Ovary (tissue), 9 donors: ENCODE data around the gene SPOCK1. TPM values are rescaled to one million over a fixed set of nuclear protein-coding genes. Genes with fewer than 3 reads are reported as not detected.

Experiments used
- DNase-seq, 5 donors: peaks; one replicate each; pipeline ENCODE4 v3.0.0-alpha.2; 2019 to 2020
- H3K27ac ChIP-seq, 2 donors: fragments of 200-600 bp; one replicate each; pipeline versions ENCODE4 v1.5.1 to v1.8.0; 2019 to 2022
- H3K27me3 ChIP-seq: fragments of 200-600 bp; one replicate; pipeline ENCODE4 v1.8.0; 2022
- H3K36me3 ChIP-seq: fragments of 200-600 bp; sonication (generic); one replicate; pipeline ENCODE4 v1.5.1; 2019
- H3K4me1 ChIP-seq: one replicate; pipeline ENCODE4 v1.8.1; 2013; ENCODE audit warnings: mild to moderate bottlenecking, moderate library complexity; ENCODE audit not compliant: insufficient read depth
- H3K4me3 ChIP-seq: fragments of 200-600 bp; sonication (generic); one replicate; pipeline ENCODE4 v1.5.1; 2017
- H3K9me3 ChIP-seq, 2 donors: fragments of 200-600 bp in 1 of 2; sonication (generic) in 1 of 2; one replicate each; pipeline versions ENCODE4 v1.5.1 to v1.8.1; 2013 to 2019; ENCODE audit warnings: mild to moderate bottlenecking in 1 of 2, moderate library complexity in 1 of 2
- EP300 ChIP-seq: sonication (generic); formaldehyde crosslinking; IDR thresholded peaks from one replicate; pipeline ENCODE4 v1.6.1; 2017; ENCODE audit warnings: antibody characterized with exemption
- POLR2A ChIP-seq: fragments of 450-650 bp; IDR thresholded peaks from one replicate; pipeline ENCODE4 v1.6.1; 2017; ENCODE audit warnings: antibody characterized with exemption, mild to moderate bottlenecking, moderate library complexity
- WGBS, 3 donors: extraction: QIAGEN DNeasy Blood & Tissue Kit in 1 of 3; methylation state at CpG; one replicate each; pipeline versions ENCODE4 v1.1.5 to v1.1.7; 2013 to 2017; 5-methylcytosine and 5-hydroxymethylcytosine counted together
- intact Hi-C, 4 donors: fragments of 100-400 bp; cut with DNase I; formaldehyde crosslinking; loops; one replicate each; pipeline versions ENCODE4 v1.11.0 to v1.15.1; 2022 to 2023
- polyA plus RNA-seq, 2 donors: library from polyadenylated mRNA; stranded (reverse); fragments of 200-250 nt in 1 of 2; fragments of 350-450 nt in 1 of 2; fragmentation: Illumina TruSeq in 1 of 2; extraction: RNeasy Lipid Tissue Mini Kit (QIAGEN cat#74804) in 1 of 2; gene quantifications; one replicate each; pipeline ENCODE4 v1.2.3, GENCODE V29; 2013 to 2014
- total RNA-seq, 7 donors: library from RNA; depleted of rRNA in 2 of 7; stranded (reverse); fragments of >200 nt in 2 of 7; fragmentation: NEBNext Ultra II Directional in 3 of 7; extraction: Animal tissue kit (Norgen Biotek cat#: 25700) in 3 of 7; gene quantifications; one replicate each; pipeline versions ENCODE4 v1.1.0 to v1.2.4, GENCODE V29; 2016 to 2023
- TF ChIP-seq, protein P1 (sequence below), 3 donors: fragments of 450-650 bp in 2 of 3; fragments of 200-600 bp in 1 of 3; IDR thresholded peaks; one replicate each; pipeline versions ENCODE4 v1.5.1 to v1.8.0; 2016 to 2022; ENCODE audit warnings: antibody characterized with exemption in 3 of 3, mild to moderate bottlenecking in 1 of 3
- donor health status: DM: no; HTN: no; CAD: no; lungs with moderate emphysema.
- donor health status: DM: no; HTN: no; CAD: no.
- donor health status: Bipolar disorder and iron deficiency.
- donor health status: DM: yes; HTN: yes; CAD: no.
- donor health status: DM: no; HTN: no; CAD: no.
- donor health status: DM: yes; HTN: yes; CAD: no.

Gene SPOCK1
- total and polyA plus RNA-seq, 9 donors, result 1.3 to 42.6 (median 10.8) TPM

DNA sequence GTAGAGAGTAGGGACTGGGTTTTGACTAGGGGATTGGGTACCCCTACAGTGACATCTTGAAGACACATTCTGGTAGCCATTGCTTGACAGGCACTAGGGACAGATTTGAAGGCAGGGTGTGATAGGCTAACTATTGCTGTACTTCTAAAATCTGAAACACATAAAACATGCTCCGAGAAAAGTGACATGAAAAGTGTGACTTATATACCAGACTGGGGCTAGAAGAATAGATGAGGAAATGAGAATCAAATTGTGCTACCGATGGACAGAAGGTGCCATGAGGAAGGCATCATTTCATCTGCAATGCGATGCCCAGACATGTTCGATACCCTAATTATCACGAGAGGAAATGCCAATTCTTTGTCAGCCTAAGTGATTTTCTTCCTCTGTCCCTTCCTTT lies 475.8 kb downstream of the SPOCK1 start:
- Histone ChIP-seq H3K9me3 (no peaks in the 10 kb centered on the region), H3K4me1 (no peaks in the 10 kb centered on the region), H3K27ac (no peak overlapping the region), H3K36me3 (no peaks in the 10 kb centered on the region), H3K27me3 (no peaks in the 10 kb centered on the region), H3K4me3 (no peak overlapping the region)
- 90 to 93% (median 90%) methylated on average over 5 of the region's 5 CpGs for WGBS, 3 donors
- TF ChIP-seq POLR2A (no peak), EP300 (no peak)
- TF ChIP-seq, protein P1, sequence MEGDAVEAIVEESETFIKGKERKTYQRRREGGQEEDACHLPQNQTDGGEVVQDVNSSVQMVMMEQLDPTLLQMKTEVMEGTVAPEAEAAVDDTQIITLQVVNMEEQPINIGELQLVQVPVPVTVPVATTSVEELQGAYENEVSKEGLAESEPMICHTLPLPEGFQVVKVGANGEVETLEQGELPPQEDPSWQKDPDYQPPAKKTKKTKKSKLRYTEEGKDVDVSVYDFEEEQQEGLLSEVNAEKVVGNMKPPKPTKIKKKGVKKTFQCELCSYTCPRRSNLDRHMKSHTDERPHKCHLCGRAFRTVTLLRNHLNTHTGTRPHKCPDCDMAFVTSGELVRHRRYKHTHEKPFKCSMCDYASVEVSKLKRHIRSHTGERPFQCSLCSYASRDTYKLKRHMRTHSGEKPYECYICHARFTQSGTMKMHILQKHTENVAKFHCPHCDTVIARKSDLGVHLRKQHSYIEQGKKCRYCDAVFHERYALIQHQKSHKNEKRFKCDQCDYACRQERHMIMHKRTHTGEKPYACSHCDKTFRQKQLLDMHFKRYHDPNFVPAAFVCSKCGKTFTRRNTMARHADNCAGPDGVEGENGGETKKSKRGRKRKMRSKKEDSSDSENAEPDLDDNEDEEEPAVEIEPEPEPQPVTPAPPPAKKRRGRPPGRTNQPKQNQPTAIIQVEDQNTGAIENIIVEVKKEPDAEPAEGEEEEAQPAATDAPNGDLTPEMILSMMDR (IDR thresholded peaks at IDR 0.05), result no peak
- intact Hi-C loops, result no loop called here
- no peak for DNase-seq

DNA sequence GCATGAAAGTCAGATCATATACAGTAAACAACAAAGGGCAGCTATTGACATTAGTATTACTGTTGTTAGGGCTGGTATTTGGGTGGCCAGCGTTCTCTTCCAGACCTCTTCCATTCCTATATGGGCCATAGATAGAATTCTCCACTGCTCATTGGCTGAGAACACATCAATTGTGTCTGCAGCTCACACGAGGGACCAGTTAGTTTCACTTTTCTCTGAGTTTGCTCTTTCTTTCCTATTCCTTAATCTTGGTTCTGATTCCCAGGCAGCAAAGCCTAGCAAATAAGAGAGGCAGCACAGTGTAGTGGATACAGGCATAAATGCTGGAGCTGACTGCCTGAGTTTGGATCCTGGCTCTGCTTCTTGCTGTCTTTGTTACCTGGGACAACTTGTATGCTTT lies 476.4 kb downstream of the SPOCK1 start:
- no peaks in the 10 kb centered on the region for H3K36me3 ChIP-seq
- H3K9me3 ChIP-seq, result no peaks in the 10 kb centered on the region
- H3K4me3 ChIP-seq, result no peak overlapping the region
- no peaks in the 10 kb centered on the region for H3K4me1 ChIP-seq
- H3K27ac ChIP-seq, result no peak overlapping the region
- 31 to 45% (median 31%) methylated on average over 2 of the region's 2 CpGs for WGBS, 3 donors
- DNase-seq, result no peak
- TF ChIP-seq, protein P1 (IDR thresholded peaks at IDR 0.05), result no peak
- no peak for TF ChIP-seq EP300
- no peak for TF ChIP-seq POLR2A
- intact Hi-C loops, result no loop called here
- H3K27me3 ChIP-seq, result no peaks in the 10 kb centered on the region

DNA sequence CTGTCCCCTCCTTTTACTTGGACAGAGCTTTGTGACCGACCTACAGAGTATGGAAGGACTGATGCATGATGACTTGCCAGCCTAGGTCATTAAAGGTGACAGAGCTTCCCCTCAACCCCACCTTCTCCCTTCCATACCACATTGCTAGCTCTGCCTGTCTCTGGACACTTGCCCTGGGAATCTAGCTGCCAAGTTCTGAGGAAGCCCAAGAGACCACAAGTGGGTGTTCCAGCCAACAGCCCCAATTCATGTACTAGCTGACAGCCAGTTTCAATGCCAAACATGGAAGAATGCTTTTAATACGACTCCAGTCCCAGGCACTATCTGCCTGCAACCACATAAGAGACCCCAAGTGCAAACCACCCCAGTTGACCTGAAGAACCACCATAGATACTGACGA lies 477.1 kb downstream of the SPOCK1 start:
- intact Hi-C loops, result no loop called here
- peak in 1 of 5 donors; percentile 45 for DNase-seq
- Histone ChIP-seq H3K4me3 (no peak overlapping the region), H3K27me3 (no peaks in the 10 kb centered on the region), H3K4me1 (no peaks in the 10 kb centered on the region), H3K36me3 (no peaks in the 10 kb centered on the region), H3K27ac (no peak overlapping the region), H3K9me3 (no peaks in the 10 kb centered on the region)
- WGBS, 3 donors, result 45 to 61% (median 48%) methylated on average over 3 of the region's 3 CpGs
- TF ChIP-seq, protein P1 (IDR thresholded peaks at IDR 0.05), result no peak
- no peak for TF ChIP-seq EP300
- no peak for TF ChIP-seq POLR2A

DNA sequence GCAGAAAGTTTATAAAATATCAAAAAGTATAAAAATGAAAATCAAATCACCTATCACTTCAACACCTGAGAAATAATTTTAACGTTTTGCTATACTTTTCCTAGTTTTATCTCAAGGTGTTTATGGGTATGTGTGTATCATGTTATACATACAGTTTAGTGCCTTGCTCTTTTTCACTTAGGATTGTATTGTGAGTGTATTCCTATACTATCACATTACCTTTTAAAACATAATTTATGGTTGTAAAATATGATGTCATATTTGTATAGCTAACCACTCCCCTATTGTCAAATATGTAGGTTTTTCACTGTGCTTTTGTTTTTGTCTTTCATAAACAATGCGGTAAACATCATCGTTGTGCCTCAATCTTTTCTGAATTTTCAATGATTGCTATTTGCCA lies 479.9 kb downstream of the SPOCK1 start:
- no peaks in the 10 kb centered on the region for H3K4me1 ChIP-seq
- no peak for DNase-seq
- 79 to 90% (median 81%) methylated on average over 3 of the region's 3 CpGs for WGBS, 3 donors
- intact Hi-C loops, result no loop called here
- no peaks in the 10 kb centered on the region for H3K36me3 ChIP-seq
- H3K27ac ChIP-seq, result no peak overlapping the region
- H3K4me3 ChIP-seq, result no peak overlapping the region
- no peaks in the 10 kb centered on the region for H3K9me3 ChIP-seq
- TF ChIP-seq POLR2A, result no peak
- TF ChIP-seq EP300, result no peak
- TF ChIP-seq, protein P1 (IDR thresholded peaks at IDR 0.05), result no peak
- no peaks in the 10 kb centered on the region for H3K27me3 ChIP-seq
